ENCODE measurements around the gene ELFN2.

- no peak for TF ChIP-seq KLF9 (tag by site-specific recombination; IDR thresholded peaks at IDR 0.05; ENCODE audit: low read depth)
- no peak for TF ChIP-seq CTCF (tag by site-specific recombination; IDR thresholded peaks at IDR 0.05)
- TF ChIP-seq ZSCAN16 (tag by site-specific recombination; IDR thresholded peaks at IDR 0.05) = no peak
- no peak for TF ChIP-seq ZNF114 (tag by site-specific recombination; IDR thresholded peaks at IDR 0.05)
- no peak for TF ChIP-seq ZNF324 (tag by site-specific recombination; IDR thresholded peaks at IDR 0.05)
- TF ChIP-seq, protein P1, sequence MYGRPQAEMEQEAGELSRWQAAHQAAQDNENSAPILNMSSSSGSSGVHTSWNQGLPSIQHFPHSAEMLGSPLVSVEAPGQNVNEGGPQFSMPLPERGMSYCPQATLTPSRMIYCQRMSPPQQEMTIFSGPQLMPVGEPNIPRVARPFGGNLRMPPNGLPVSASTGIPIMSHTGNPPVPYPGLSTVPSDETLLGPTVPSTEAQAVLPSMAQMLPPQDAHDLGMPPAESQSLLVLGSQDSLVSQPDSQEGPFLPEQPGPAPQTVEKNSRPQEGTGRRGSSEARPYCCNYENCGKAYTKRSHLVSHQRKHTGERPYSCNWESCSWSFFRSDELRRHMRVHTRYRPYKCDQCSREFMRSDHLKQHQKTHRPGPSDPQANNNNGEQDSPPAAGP (tag by site-specific recombination; IDR thresholded peaks at IDR 0.05) = no peak
These were observed at the start of gene ELFN2 for GRCh38 chr22:37427135-37427710.
